CD14-positive monocyte (primary cell): ENCODE measurements around the gene ZBTB43. TPM values are rescaled to one million over a fixed set of nuclear protein-coding genes. Genes with fewer than 3 reads are reported as not detected.

Source experiments
- DNase-seq, 3 donors: peaks; one replicate each; pipeline ENCODE4 v3.0.0-alpha.2; 2011 to 2022
- H2AFZ ChIP-seq: 2 replicates; pipeline ENCODE4 v1.6.0; 2012; ENCODE audit warnings: mild to moderate bottlenecking, low read depth, low read length, inconsistent platforms; ENCODE audit not compliant: insufficient read depth, poor library complexity, severe bottlenecking
- H3K27ac ChIP-seq, 2 donors: 1 replicate in 1 of 2; 2 replicates in 1 of 2; pipeline ENCODE4 v1.5.1; 2012 to 2013; ENCODE audit warnings: low read length in 2 of 2, control low read depth in 1 of 2, inconsistent platforms in 1 of 2, low read depth in 1 of 2, mild to moderate bottlenecking in 1 of 2
- H3K27me3 ChIP-seq, 2 donors: one replicate each; pipeline versions ENCODE4 v1.6.0 to v1.6.1; 2011 to 2013; ENCODE audit warnings: low read length in 2 of 2; ENCODE audit not compliant: control insufficient read depth in 2 of 2, insufficient read depth in 2 of 2
- H3K36me3 ChIP-seq, 2 donors: replicated peaks in 1 of 2; 1 replicate in 1 of 2; 2 replicates in 1 of 2; pipeline versions ENCODE4 v1.5.1 to v1.6.1; 2012 to 2013; ENCODE audit warnings: low read length in 2 of 2, control low read depth in 1 of 2, inconsistent platforms in 1 of 2, mild to moderate bottlenecking in 1 of 2; ENCODE audit not compliant: insufficient read depth in 2 of 2, control insufficient read depth in 1 of 2
- H3K4me1 ChIP-seq, 2 donors: 1 replicate in 1 of 2; 2 replicates in 1 of 2; pipeline versions ENCODE4 v1.5.1 to v1.6.1; 2012 to 2013; ENCODE audit warnings: low read length in 2 of 2, control low read depth in 1 of 2, inconsistent platforms in 1 of 2, mild to moderate bottlenecking in 1 of 2, moderate library complexity in 1 of 2; ENCODE audit not compliant: insufficient read depth in 2 of 2, control insufficient read depth in 1 of 2
- H3K4me2 ChIP-seq: replicated peaks from 2 replicates; pipeline ENCODE3; 2012; ENCODE audit warnings: low read length, moderate library complexity, mild to moderate bottlenecking; ENCODE audit not compliant: poor library complexity, severe bottlenecking; ENCODE audit errors: extremely low read depth
- H3K4me3 ChIP-seq, 3 experiments: fragments of 200-600 bp in 1 of 3; sonication (generic) in 1 of 3; replicated peaks in 1 of 3; 1 replicate in 2 of 3; 2 replicates in 1 of 3; pipeline ENCODE4 v1.5.1; 2011 to 2013; ENCODE audit warnings: low read length in 3 of 3, mild to moderate bottlenecking in 3 of 3, control low read depth in 2 of 3, low read depth in 2 of 3, inconsistent platforms in 1 of 3, moderate library complexity in 1 of 3
- H3K79me2 ChIP-seq: 2 replicates; pipeline ENCODE4 v1.6.0; 2012; ENCODE audit warnings: mild to moderate bottlenecking, control low read depth, inconsistent platforms, low read length, moderate library complexity; ENCODE audit not compliant: insufficient read depth
- H3K9ac ChIP-seq: 2 replicates; pipeline ENCODE4 v1.6.0; 2017; ENCODE audit warnings: low read length, mild to moderate bottlenecking; ENCODE audit not compliant: insufficient read depth, poor library complexity, severe bottlenecking
- H3K9me3 ChIP-seq, 2 donors: replicated peaks in 1 of 2; 1 replicate in 1 of 2; 2 replicates in 1 of 2; pipeline versions ENCODE4 v1.5.1 to v1.6.1; 2012 to 2013; ENCODE audit warnings: low read length in 2 of 2, control low read depth in 1 of 2; ENCODE audit not compliant: control insufficient read depth in 1 of 2, insufficient read depth in 1 of 2
- H4K20me1 ChIP-seq: 2 replicates; pipeline ENCODE4 v1.6.0; 2012; ENCODE audit warnings: mild to moderate bottlenecking, low read length, control low read depth, moderate library complexity; ENCODE audit not compliant: insufficient read depth
- H3K27ac Mint-ChIP-seq, 7 donors: one replicate each; pipeline ENCODE4 v1.8.0; 2020; ENCODE audit warnings: mild to moderate bottlenecking in 7 of 7, mixed read lengths in 7 of 7, moderate library complexity in 6 of 7, inconsistent platforms in 2 of 7
- H3K27me3 Mint-ChIP-seq, 3 donors: one replicate each; pipeline ENCODE4 v1.8.0; 2021 to 2022; ENCODE audit warnings: low read depth in 3 of 3, mild to moderate bottlenecking in 3 of 3, mixed read lengths in 3 of 3, moderate library complexity in 3 of 3, inconsistent platforms in 1 of 3
- H3K36me3 Mint-ChIP-seq, 2 donors: one replicate each; pipeline ENCODE4 v1.8.0; 2020; ENCODE audit warnings: mixed read lengths in 2 of 2, inconsistent platforms in 1 of 2, mild to moderate bottlenecking in 1 of 2
- H3K4me1 Mint-ChIP-seq: one replicate; pipeline ENCODE4 v1.8.0; 2020; ENCODE audit warnings: mild to moderate bottlenecking, mixed read lengths
- H3K4me3 Mint-ChIP-seq, 2 donors: one replicate each; pipeline ENCODE4 v1.8.0; 2020; ENCODE audit warnings: mild to moderate bottlenecking in 2 of 2, mixed read lengths in 2 of 2, moderate library complexity in 1 of 2
- H3K9me3 Mint-ChIP-seq, 7 donors: one replicate each; pipeline ENCODE4 v1.8.0; 2020 to 2022; ENCODE audit warnings: mixed read lengths in 7 of 7, mild to moderate bottlenecking in 6 of 7, moderate library complexity in 6 of 7, inconsistent platforms in 2 of 7
- CTCF ChIP-seq: fragments of 200-600 bp; IDR thresholded peaks from one replicate; pipeline ENCODE4 v1.8.0; 2022; ENCODE audit warnings: antibody characterized with exemption, mild to moderate bottlenecking
- WGBS: methylation state at CpG from one replicate; pipeline ENCODE4 v1.1.5; 2013; ENCODE audit warnings: missing lambda C conversion rate; ENCODE audit not compliant: insufficient coverage; 5-methylcytosine and 5-hydroxymethylcytosine counted together
- intact Hi-C, 2 donors: fragments of 100-400 bp; cut with micrococcal nuclease; formaldehyde crosslinking; loops; one replicate each; pipeline versions ENCODE4 v1.15.0 to v1.15.1; 2023
- polyA plus RNA-seq, 3 donors: library from polyadenylated mRNA; depleted of rRNA in 1 of 3; unstranded in 2 of 3; stranded (reverse) in 1 of 3; fragments of 300-500 nt in 2 of 3; fragments of >200 nt in 1 of 3; fragmentation: Illumina TruSeq in 2 of 3; gene quantifications; 1 replicate in 2 of 3; 2 replicates in 1 of 3; pipeline ENCODE4 v1.2.3, GENCODE V29; 2012 to 2021

The ZBTB43 gene
- polyA plus RNA-seq, 3 donors, result 6.1 to 15.9 (median 6.8) TPM

GRCh38 chr9:126879288-126879687, 74.4 kb downstream of the ZBTB43 start:
- Mint-ChIP-seq H3K36me3 (peaks cover 44 to 69% of the 10 kb centered on the region in 2 donors), H3K4me1 (peaks cover 22% of the 10 kb centered on the region)
- TF ChIP-seq CTCF, result no peak

DNA sequence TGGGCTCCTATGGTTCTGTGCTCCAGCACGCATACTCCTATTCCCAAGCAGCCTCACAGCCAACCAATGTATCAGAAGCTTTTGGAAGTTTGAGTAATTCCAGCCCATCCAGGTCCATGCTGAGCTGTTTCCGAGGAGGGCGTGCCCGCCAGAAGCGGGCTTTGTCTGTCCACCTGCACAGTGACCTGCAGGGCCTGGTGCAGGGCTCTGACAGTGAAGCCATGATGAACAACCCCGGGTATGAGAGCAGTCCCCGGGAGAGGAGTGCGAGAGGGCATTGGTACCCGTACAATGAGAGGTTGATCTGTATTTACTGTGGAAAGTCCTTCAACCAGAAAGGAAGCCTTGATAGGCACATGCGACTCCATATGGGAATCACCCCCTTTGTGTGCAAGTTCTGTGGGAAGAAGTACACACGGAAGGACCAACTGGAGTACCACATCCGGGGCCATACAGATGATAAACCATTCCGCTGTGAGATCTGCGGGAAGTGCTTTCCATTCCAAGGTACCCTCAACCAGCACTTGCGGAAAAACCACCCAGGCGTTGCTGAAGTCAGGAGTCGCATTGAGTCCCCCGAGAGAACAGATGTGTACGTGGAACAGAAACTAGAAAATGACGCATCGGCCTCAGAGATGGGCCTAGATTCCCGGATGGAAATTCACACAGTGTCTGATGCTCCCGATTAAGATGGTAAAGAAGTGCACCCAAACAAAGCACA, 75.5 kb downstream of the ZBTB43 start:
- 98% methylated on average over 20 of the region's 23 CpGs for WGBS
- H3K27me3 ChIP-seq, result no peaks in the 10 kb centered on the region
- no peak for DNase-seq
- no peak overlapping the region for H3K27ac ChIP-seq
- peaks cover 11 to 17% of the 10 kb centered on the region in 2 donors for H3K4me1 ChIP-seq
- H3K9ac ChIP-seq, result no peak overlapping the region
- intact Hi-C loops, result no loop called here
- no peaks in the 10 kb centered on the region for H3K9me3 ChIP-seq
- H3K36me3 Mint-ChIP-seq, result peaks cover 44 to 69% of the 10 kb centered on the region in 2 donors
- H3K27me3 Mint-ChIP-seq, result no peaks in the 10 kb centered on the region
- no peaks in the 10 kb centered on the region for H3K9me3 Mint-ChIP-seq
- H3K4me2 ChIP-seq, result no peak overlapping the region
- H3K36me3 ChIP-seq, result peaks cover 43 to 72% of the 10 kb centered on the region in 2 donors
- no peak for TF ChIP-seq CTCF
- no peak overlapping the region for H3K4me3 ChIP-seq
- peaks cover 28% of the 10 kb centered on the region for H3K4me1 Mint-ChIP-seq
- peak overlapping the region in 1 of 7 donors; percentile 59 for H3K27ac Mint-ChIP-seq
- no peak overlapping the region for H3K4me3 Mint-ChIP-seq
- H3K79me2 ChIP-seq, result peaks cover 86% of the 10 kb centered on the region
- H2AFZ ChIP-seq, result no peak overlapping the region
- peaks cover 98% of the 10 kb centered on the region for H4K20me1 ChIP-seq

More at GRCh38 chr9:126879288-126879687, 74.4 kb downstream of the ZBTB43 start:
- H3K9me3 Mint-ChIP-seq, result no peaks in the 10 kb centered on the region
- Histone ChIP-seq H3K27me3 (no peaks in the 10 kb centered on the region), H3K4me1 (peaks cover 1 to 7% of the 10 kb centered on the region in 2 donors), H3K9me3 (no peaks in the 10 kb centered on the region), H4K20me1 (peaks cover 98% of the 10 kb centered on the region), H3K27ac (no peak overlapping the region), H3K9ac (no peak overlapping the region), H2AFZ (no peak overlapping the region), H3K4me2 (no peak overlapping the region), H3K4me3 (no peak overlapping the region), H3K36me3 (peaks cover 43 to 72% of the 10 kb centered on the region in 2 donors), H3K79me2 (peaks cover 93% of the 10 kb centered on the region)
- no peak for DNase-seq
- H3K4me3 Mint-ChIP-seq, result no peak overlapping the region
- peak overlapping the region in 1 of 7 donors; percentile 19 for H3K27ac Mint-ChIP-seq
- WGBS, result over 99% methylated on average over 9 of the region's 9 CpGs
- H3K27me3 Mint-ChIP-seq, result no peaks in the 10 kb centered on the region
- intact Hi-C loops, result no loop called here
